ENCODE results near the gene SMAD6. TPM values are rescaled to one million over a fixed set of nuclear protein-coding genes. Genes with fewer than 3 reads are reported as not detected.

SMAD6 gene
- total RNA-seq, 1 experiment from 2014 or later, result 8.9 TPM

- Histone ChIP-seq H3K27me3 (replicated peaks; ENCODE audit: control insufficient read depth, insufficient read depth, low read length) (no peaks in the 10 kb centered on the region), H3K9me3 (no peaks in the 10 kb centered on the region), H3K36me3 (ENCODE audit: control insufficient read depth, insufficient read depth, low read length) (no peaks in the 10 kb centered on the region), H3K4me1 (peaks cover 4% of the 10 kb centered on the region; the same call in 1 of the 2 replicates), H3K4me3 (ENCODE audit: low read depth, low read length) (no peak overlapping the region)
- Mint-ChIP-seq H3K36me3 (ENCODE audit: insufficient read depth, unreplicated experiment) (no peaks in the 10 kb centered on the region), H3K27me3 (ENCODE audit: insufficient read depth, unreplicated experiment) (no peaks in the 10 kb centered on the region), H3K4me1 (ENCODE audit: low read depth, unreplicated experiment) (no peaks in the 10 kb centered on the region), H3K27ac (ENCODE audit: unreplicated experiment) (no peak overlapping the region), H3K4me3 (ENCODE audit: unreplicated experiment) (no peak overlapping the region), H3K9me3 (ENCODE audit: unreplicated experiment) (no peaks in the 10 kb centered on the region)
- DNase-seq, result no peak
- intact Hi-C loops (cut with micrococcal nuclease; ENCODE audit: unreplicated experiment), result no loop called here
- ChIA-PET CTCF (interaction anchor here (0.5 kb wide), 1 partner anchor 24 kb away, joined by 5 read pairs; the partner anchor contains the start of gene SMAD6), POLR2A (no interaction called here)
- TF ChIP-seq CTCF (IDR thresholded peaks at IDR 0.05; ENCODE audit: insufficient read depth in 1 of 2, low read depth in 1 of 2, low read length in 1 of 2, severe bottlenecking in 1 of 2, unreplicated experiment in 1 of 2), result no peak
- no TSS peak for BruUV-seq (replicated peaks)
Measured at GRCh38 chr15:66726386-66726785, 24.4 kb downstream of the SMAD6 start.

GRCh38 chr15:66729331-66729951 lies 27.4 kb downstream of the SMAD6 start:
- Mint-ChIP-seq H3K4me1 (ENCODE audit: low read depth, unreplicated experiment) (no peaks in the 10 kb centered on the region), H3K27me3 (ENCODE audit: insufficient read depth, unreplicated experiment) (no peaks in the 10 kb centered on the region), H3K27ac (ENCODE audit: unreplicated experiment) (no peak overlapping the region), H3K4me3 (ENCODE audit: unreplicated experiment) (no peak overlapping the region), H3K9me3 (ENCODE audit: unreplicated experiment) (no peaks in the 10 kb centered on the region), H3K36me3 (ENCODE audit: insufficient read depth, unreplicated experiment) (no peaks in the 10 kb centered on the region)
- intact Hi-C loops (cut with micrococcal nuclease; ENCODE audit: unreplicated experiment), result no loop called here
- ChIA-PET POLR2A (no interaction called here), CTCF (no interaction called here)
- no TSS peak for BruUV-seq (replicated peaks)
- H3K27me3 ChIP-seq (replicated peaks; ENCODE audit: control insufficient read depth, insufficient read depth, low read length), result no peaks in the 10 kb centered on the region
- no peak for TF ChIP-seq CTCF (IDR thresholded peaks at IDR 0.05; ENCODE audit: insufficient read depth in 1 of 2, low read depth in 1 of 2, low read length in 1 of 2, severe bottlenecking in 1 of 2, unreplicated experiment in 1 of 2)
- H3K4me1 ChIP-seq, result no peaks in the 10 kb centered on the region
- no peaks in the 10 kb centered on the region for H3K36me3 ChIP-seq (ENCODE audit: control insufficient read depth, insufficient read depth, low read length)
- no peaks in the 10 kb centered on the region for H3K9me3 ChIP-seq
- no peak overlapping the region for H3K4me3 ChIP-seq (ENCODE audit: low read depth, low read length)
- DNase-seq, result no peak

GRCh38 chr15:66730168-66731021 lies 28.4 kb downstream of the SMAD6 start:
- TF ChIP-seq CTCF (IDR thresholded peaks at IDR 0.05; ENCODE audit: insufficient read depth in 1 of 2, low read depth in 1 of 2, low read length in 1 of 2, severe bottlenecking in 1 of 2, unreplicated experiment in 1 of 2), result no peak
- Mint-ChIP-seq H3K27me3 (ENCODE audit: insufficient read depth, unreplicated experiment) (no peaks in the 10 kb centered on the region), H3K4me3 (ENCODE audit: unreplicated experiment) (no peak overlapping the region), H3K4me1 (ENCODE audit: low read depth, unreplicated experiment) (no peaks in the 10 kb centered on the region), H3K36me3 (ENCODE audit: insufficient read depth, unreplicated experiment) (no peaks in the 10 kb centered on the region), H3K9me3 (ENCODE audit: unreplicated experiment) (no peaks in the 10 kb centered on the region), H3K27ac (ENCODE audit: unreplicated experiment) (no peak overlapping the region)
- H3K27me3 ChIP-seq (replicated peaks; ENCODE audit: control insufficient read depth, insufficient read depth, low read length), result no peaks in the 10 kb centered on the region
- POLR2A ChIA-PET, result no interaction called here
- H3K4me1 ChIP-seq, result no peaks in the 10 kb centered on the region
- intact Hi-C loops (cut with micrococcal nuclease; ENCODE audit: unreplicated experiment), result no loop called here
- DNase-seq, result no peak
- H3K36me3 ChIP-seq (ENCODE audit: control insufficient read depth, insufficient read depth, low read length), result no peaks in the 10 kb centered on the region
- H3K4me3 ChIP-seq (ENCODE audit: low read depth, low read length), result no peak overlapping the region
- CTCF ChIA-PET, result no interaction called here
- H3K9me3 ChIP-seq, result no peaks in the 10 kb centered on the region
- no TSS peak for BruUV-seq (replicated peaks)

Measured in Caco-2 (cell line).